EL (cell line): Measurements from ENCODE around the gene SLC25A3.
"Not testable (repeated sequence)": the region's sequence is repeated elsewhere in the genome, so short reads cannot be mapped to it uniquely, and the experiment has no call there.

Source experiments
- DNase-seq: peaks from one replicate; pipeline ENCODE4 v3.0.0-alpha.2; 2016

The SLC25A3 gene

GRCh38 chr12:98595243-98595988 is 1.9 kb downstream of the SLC25A3 start:
- DNase-seq = peak; percentile 84

- DNase-seq = not testable (repeated sequence)
Observed at GRCh38 chr12:98597313-98597712, 3.8 kb downstream of the SLC25A3 start.

- no peak for DNase-seq
Observed at GRCh38 chr12:98601924-98602323, 8.4 kb downstream of the SLC25A3 start.

GRCh38 chr12:98606359-98606988 is 13.0 kb downstream of the SLC25A3 start:
- no peak for DNase-seq

- no peak for DNase-seq
Observed at GRCh38 chr12:98610596-98610995, 17.1 kb downstream of the SLC25A3 start.

GRCh38 chr12:98612696-98613334 is 19.3 kb downstream of the SLC25A3 start:
- no peak for DNase-seq

- no peak for DNase-seq
Observed at GRCh38 chr12:98618952-98619351, 25.5 kb downstream of the SLC25A3 start.

GRCh38 chr12:98635657-98636323 is 42.3 kb downstream of the SLC25A3 start:
- peak; percentile 83 for DNase-seq

- DNase-seq = no peak
Observed at GRCh38 chr12:98637068-98637467, 43.6 kb downstream of the SLC25A3 start.

GRCh38 chr12:98638009-98638408 is 44.5 kb downstream of the SLC25A3 start:
- no peak for DNase-seq

- DNase-seq = no peak
Observed at GRCh38 chr12:98639491-98639890, 46.0 kb downstream of the SLC25A3 start.

- not testable (repeated sequence) for DNase-seq
Observed at GRCh38 chr12:98642801-98643200, 49.3 kb downstream of the SLC25A3 start.

- DNase-seq = no peak
Observed at GRCh38 chr12:98644433-98644711, 50.9 kb downstream of the SLC25A3 start.

GRCh38 chr12:98644712-98645571 is 51.5 kb downstream of the SLC25A3 start, which contains the start of the genes APAF1 and IKBIP:
Gene APAF1 (plus strand): TSS chr12:98645290. CDS start chr12:98648360, 3,070 bp downstream.
Gene IKBIP (minus strand): TSS chr12:98644788. CDS start chr12:98644701, 87 bp downstream.
- DNase-seq = peak; percentile 96

GRCh38 chr12:98645572-98646067 is 52.1 kb downstream of the SLC25A3 start:
- DNase-seq = peak; percentile 27

- DNase-seq = peak; percentile 48
Observed at GRCh38 chr12:98646294-98647090, 53.0 kb downstream of the SLC25A3 start.

- DNase-seq = no peak
Observed at GRCh38 chr12:98651328-98651727, 57.8 kb downstream of the SLC25A3 start.

- DNase-seq = peak; percentile 45
Observed at GRCh38 chr12:98653866-98654493, 60.5 kb downstream of the SLC25A3 start.
